NT2/D1 (cell line): ENCODE results near the gene OSER1.

ENCODE experiments used
- SUZ12 ChIP-seq: IDR thresholded peaks from 2 replicates; pipeline ENCODE4 v1.6.1; 2011; ENCODE audit not compliant: insufficient read length, insufficient read depth; ENCODE audit errors: extremely low read depth
- YY1 ChIP-seq: IDR thresholded peaks from 2 replicates; pipeline ENCODE4 v1.6.1; 2011; ENCODE audit not compliant: insufficient read length, insufficient read depth
- ZNF274 ChIP-seq: IDR thresholded peaks from 2 replicates; pipeline ENCODE4 v1.6.1; 2011; ENCODE audit warnings: mild to moderate bottlenecking, low read depth, low read length

DNA sequence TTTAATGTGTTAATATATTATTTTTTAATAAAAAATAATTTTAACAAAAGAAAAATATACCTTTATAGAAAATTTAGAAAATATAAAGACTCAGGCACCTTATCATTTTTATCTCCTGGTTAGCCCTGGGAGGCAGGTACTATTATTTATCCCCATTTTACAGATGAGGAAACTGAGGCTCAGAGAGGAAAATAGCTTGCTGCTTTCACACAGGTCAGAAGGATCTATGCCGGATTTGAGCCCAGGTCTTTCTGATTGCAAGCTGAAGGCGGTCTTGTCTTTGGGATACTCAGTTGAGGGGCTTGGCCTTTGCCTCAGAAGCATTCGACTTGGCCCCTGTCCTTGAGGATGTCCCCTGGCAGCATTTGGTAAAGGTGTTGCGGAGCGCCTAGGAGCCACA lies 11.5 kb upstream of the OSER1 start:
- TF ChIP-seq YY1: no peak
- no peak for TF ChIP-seq ZNF274
- TF ChIP-seq SUZ12: no peak
